Panc1 (cell line): ENCODE measurements around the gene ZKSCAN2.

Source experiments
- POLR2AphosphoS5 ChIP-seq: IDR thresholded peaks from 2 replicates; pipeline ENCODE4 v1.6.1; 2012; ENCODE audit warnings: mild to moderate bottlenecking, low read depth, low read length, moderate library complexity
- TF ChIP-seq, protein P1 (sequence below): fragments of 450-650 bp; IDR thresholded peaks from 2 replicates; pipeline ENCODE4 v1.5.1; 2017; ENCODE audit warnings: mild to moderate bottlenecking
- TF ChIP-seq, protein P2 (sequence below), 2 experiments: IDR thresholded peaks; 2 replicates each; pipeline ENCODE4 v1.6.1; 2011 to 2012; ENCODE audit warnings: low read depth in 2 of 2, control low read depth in 1 of 2, low read length in 1 of 2, mild to moderate bottlenecking in 1 of 2, moderate library complexity in 1 of 2; ENCODE audit not compliant: insufficient read depth in 1 of 2

DNA sequence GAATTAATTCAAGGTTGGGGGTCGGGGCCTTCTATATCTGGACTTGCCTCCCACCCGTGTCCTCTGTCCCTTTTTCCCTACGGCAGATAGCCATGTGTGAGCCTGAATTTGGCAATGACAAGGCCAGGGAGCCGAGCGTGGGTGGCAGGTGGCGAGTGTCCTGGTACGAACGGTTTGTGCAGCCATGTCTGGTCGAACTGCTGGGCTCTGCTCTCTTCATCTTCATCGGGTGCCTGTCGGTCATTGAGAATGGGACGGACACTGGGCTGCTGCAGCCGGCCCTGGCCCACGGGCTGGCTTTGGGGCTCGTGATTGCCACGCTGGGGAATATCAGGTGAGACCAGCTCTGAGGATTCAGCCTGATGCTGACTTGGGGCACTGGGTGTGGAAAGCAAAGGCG lies 40.5 kb downstream of the ZKSCAN2 start:
- TF ChIP-seq, protein P1, sequence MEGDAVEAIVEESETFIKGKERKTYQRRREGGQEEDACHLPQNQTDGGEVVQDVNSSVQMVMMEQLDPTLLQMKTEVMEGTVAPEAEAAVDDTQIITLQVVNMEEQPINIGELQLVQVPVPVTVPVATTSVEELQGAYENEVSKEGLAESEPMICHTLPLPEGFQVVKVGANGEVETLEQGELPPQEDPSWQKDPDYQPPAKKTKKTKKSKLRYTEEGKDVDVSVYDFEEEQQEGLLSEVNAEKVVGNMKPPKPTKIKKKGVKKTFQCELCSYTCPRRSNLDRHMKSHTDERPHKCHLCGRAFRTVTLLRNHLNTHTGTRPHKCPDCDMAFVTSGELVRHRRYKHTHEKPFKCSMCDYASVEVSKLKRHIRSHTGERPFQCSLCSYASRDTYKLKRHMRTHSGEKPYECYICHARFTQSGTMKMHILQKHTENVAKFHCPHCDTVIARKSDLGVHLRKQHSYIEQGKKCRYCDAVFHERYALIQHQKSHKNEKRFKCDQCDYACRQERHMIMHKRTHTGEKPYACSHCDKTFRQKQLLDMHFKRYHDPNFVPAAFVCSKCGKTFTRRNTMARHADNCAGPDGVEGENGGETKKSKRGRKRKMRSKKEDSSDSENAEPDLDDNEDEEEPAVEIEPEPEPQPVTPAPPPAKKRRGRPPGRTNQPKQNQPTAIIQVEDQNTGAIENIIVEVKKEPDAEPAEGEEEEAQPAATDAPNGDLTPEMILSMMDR: no peak
- no peak for TF ChIP-seq POLR2AphosphoS5
- TF ChIP-seq, protein P2, sequence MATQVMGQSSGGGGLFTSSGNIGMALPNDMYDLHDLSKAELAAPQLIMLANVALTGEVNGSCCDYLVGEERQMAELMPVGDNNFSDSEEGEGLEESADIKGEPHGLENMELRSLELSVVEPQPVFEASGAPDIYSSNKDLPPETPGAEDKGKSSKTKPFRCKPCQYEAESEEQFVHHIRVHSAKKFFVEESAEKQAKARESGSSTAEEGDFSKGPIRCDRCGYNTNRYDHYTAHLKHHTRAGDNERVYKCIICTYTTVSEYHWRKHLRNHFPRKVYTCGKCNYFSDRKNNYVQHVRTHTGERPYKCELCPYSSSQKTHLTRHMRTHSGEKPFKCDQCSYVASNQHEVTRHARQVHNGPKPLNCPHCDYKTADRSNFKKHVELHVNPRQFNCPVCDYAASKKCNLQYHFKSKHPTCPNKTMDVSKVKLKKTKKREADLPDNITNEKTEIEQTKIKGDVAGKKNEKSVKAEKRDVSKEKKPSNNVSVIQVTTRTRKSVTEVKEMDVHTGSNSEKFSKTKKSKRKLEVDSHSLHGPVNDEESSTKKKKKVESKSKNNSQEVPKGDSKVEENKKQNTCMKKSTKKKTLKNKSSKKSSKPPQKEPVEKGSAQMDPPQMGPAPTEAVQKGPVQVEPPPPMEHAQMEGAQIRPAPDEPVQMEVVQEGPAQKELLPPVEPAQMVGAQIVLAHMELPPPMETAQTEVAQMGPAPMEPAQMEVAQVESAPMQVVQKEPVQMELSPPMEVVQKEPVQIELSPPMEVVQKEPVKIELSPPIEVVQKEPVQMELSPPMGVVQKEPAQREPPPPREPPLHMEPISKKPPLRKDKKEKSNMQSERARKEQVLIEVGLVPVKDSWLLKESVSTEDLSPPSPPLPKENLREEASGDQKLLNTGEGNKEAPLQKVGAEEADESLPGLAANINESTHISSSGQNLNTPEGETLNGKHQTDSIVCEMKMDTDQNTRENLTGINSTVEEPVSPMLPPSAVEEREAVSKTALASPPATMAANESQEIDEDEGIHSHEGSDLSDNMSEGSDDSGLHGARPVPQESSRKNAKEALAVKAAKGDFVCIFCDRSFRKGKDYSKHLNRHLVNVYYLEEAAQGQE (IDR thresholded peaks at IDR 0.05; ENCODE audit: insufficient read depth in 1 of 2, low read depth in 2 of 2, low read length in 1 of 2): no peak
